Pericardium fibroblast (primary cell): ENCODE data around the gene TMPRSS12. TPM values are rescaled to one million over a fixed set of nuclear protein-coding genes. Genes with fewer than 3 reads are reported as not detected.

Source experiments
- total RNA-seq: library from RNA; depleted of rRNA; stranded (reverse); fragments of >200 nt; gene quantifications from 2 replicates; pipeline ENCODE4 v1.2.3, GENCODE V29; 2015

The TMPRSS12 gene
- total RNA-seq: not detected in 2 replicates

DNA sequence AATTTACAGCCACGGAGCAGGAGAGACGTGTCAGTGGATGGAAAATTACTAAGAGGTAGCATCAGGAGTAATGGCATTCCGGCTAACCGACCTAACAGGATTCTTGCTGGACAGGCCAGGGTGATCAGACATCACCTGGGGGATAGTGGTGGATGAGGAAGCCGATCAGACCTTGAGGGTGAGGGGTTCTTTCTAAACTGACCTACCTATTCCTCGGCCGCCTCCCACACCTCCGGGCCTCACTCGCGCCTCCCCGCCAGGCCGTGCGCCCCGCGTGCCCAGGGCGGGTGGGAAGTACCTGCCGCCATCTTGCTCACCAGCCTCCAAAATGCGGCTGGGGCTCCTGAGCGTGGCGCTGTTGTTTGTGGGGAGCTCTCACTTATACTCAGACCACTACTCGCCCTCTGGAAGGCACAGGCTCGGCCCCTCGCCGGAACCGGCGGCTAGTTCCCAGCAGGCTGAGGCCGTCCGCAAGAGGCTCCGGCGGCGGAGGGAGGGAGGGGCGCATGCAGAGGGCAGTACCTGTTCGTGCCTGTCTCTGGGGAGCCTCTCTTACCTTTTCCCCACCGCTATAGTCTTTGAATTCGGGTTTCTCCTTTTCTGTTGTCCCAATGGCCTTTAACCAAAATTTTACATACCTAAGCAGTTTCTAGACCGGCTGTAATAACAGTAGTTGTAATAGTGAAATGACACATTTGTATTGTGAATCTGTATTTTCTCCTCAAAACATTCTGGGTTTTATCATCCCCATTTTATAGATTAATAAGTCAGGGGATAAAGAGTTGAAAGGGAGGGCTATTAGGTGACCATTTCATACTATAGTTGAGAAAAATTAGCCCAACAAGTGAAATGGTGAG, at the start of gene TMPRSS12:
Gene TMPRSS12, plus strand, starts transcription at position 290 of the 857 bp plus-strand sequence. Its CDS starts 39 bp downstream, at position 329.

Other genes with a start within 250 kb of the TMPRSS12 start
- gene ATF1, start 78.8 kb upstream of the TMPRSS12 start, total RNA-seq: 19.3 and 19.9 TPM in 2 replicates
- not detected in 2 replicates for gene HIGD1C, start 109.6 kb downstream of the TMPRSS12 start, total RNA-seq
- gene SLC11A2, start 183.5 kb downstream of the TMPRSS12 start, total RNA-seq: 14.4 and 19.3 TPM in 2 replicates
- gene LETMD1, start 205.4 kb downstream of the TMPRSS12 start, total RNA-seq: 43.2 and 46.1 TPM in 2 replicates
- gene CSRNP2, start 240.7 kb downstream of the TMPRSS12 start, total RNA-seq: 16.3 and 18.4 TPM in 2 replicates